NK-92 treated with Interleukin-12 subunit alpha and Interleukin-12 subunit beta, amount 100 ng/mL, for 24 hours (cell line): Measurements from ENCODE around the gene RIN3.

Experiments
- DNase-seq: peaks from one replicate; lab custom pipeline; 2025; lab: John Stamatoyannopoulos, UW

Gene RIN3

GRCh38 chr14:92507174-92507768 is 6.3 kb upstream of the RIN3 start:
- no peak for DNase-seq

- no peak for DNase-seq
These were observed 2.6 kb upstream of the RIN3 start for GRCh38 chr14:92510972-92511371.

- no peak for DNase-seq
These were observed 1.9 kb upstream of the RIN3 start for GRCh38 chr14:92511453-92512238.

GRCh38 chr14:92512807-92513203 is 776 bp upstream of the RIN3 start:
- DNase-seq = no peak

- DNase-seq = no peak
These were observed 624 bp downstream of the RIN3 start for GRCh38 chr14:92513966-92514843.

- DNase-seq = no peak
These were observed 1.4 kb downstream of the RIN3 start for GRCh38 chr14:92514844-92515514.

- no peak for DNase-seq
These were observed 2.2 kb downstream of the RIN3 start for GRCh38 chr14:92515546-92516343.

GRCh38 chr14:92516344-92516965 is 2.9 kb downstream of the RIN3 start:
- DNase-seq = no peak

- no peak for DNase-seq
These were observed 3.5 kb downstream of the RIN3 start for GRCh38 chr14:92516966-92517506.

- no peak for DNase-seq
These were observed 4.2 kb downstream of the RIN3 start for GRCh38 chr14:92517761-92518160.

- no peak for DNase-seq
These were observed 5.9 kb downstream of the RIN3 start for GRCh38 chr14:92519246-92520101.

GRCh38 chr14:92520102-92521057 is 6.8 kb downstream of the RIN3 start:
- DNase-seq = peak; percentile 49

GRCh38 chr14:92521058-92521415 is 7.5 kb downstream of the RIN3 start:
- DNase-seq = no peak

GRCh38 chr14:92523752-92524151 is 10.2 kb downstream of the RIN3 start:
- no peak for DNase-seq

- no peak for DNase-seq
These were observed 11.1 kb downstream of the RIN3 start for GRCh38 chr14:92524602-92525185.

- no peak for DNase-seq
These were observed 11.9 kb downstream of the RIN3 start for GRCh38 chr14:92525322-92526095.

GRCh38 chr14:92527721-92528120 is 14.1 kb downstream of the RIN3 start:
- no peak for DNase-seq
